Purkinje cell (primary cell): ENCODE results near the gene RBM28. TPM values are rescaled to one million over a fixed set of nuclear protein-coding genes. Genes with fewer than 3 reads are reported as not detected.

ENCODE experiments used
- polyA plus RNA-seq: library from polyadenylated mRNA; unstranded; fragments of >200 nt; fragmentation: Nextera tagmentation; gene quantifications from 2 replicates; pipeline ENCODE4 v1.2.1, GENCODE V29; 2014

The RBM28 gene
- polyA plus RNA-seq = 21.5 and 22.1 TPM in 2 replicates

GRCh38 chr7:128343554-128344430, at the start of gene RBM28:
TSS of gene RBM28 (minus strand) at chr7:128343908. CDS start at chr7:128343793, 115 bp downstream.

GRCh38 chr7:128361411-128362379, 18.0 kb upstream of the RBM28 start, which contains the start of gene PRRT4:
TSS of gene PRRT4 (minus strand) at chr7:128361690.

Other genes with a start within 250 kb of the RBM28 start
- gene LEP, start 102.6 kb downstream of the RBM28 start, polyA plus RNA-seq = not detected in 2 replicates
- gene PRRT4, start 17.8 kb upstream of the RBM28 start, polyA plus RNA-seq = 2.1 and 3.8 TPM in 2 replicates
- gene IMPDH1, start 66.1 kb upstream of the RBM28 start, polyA plus RNA-seq = 1.9 and 2.6 TPM in 2 replicates
- gene HILPDA, start 112.0 kb upstream of the RBM28 start, polyA plus RNA-seq = 3.2 and 9.1 TPM in 2 replicates
- 5.2 and 9.9 TPM in 2 replicates for gene METTL2B, start 132.8 kb upstream of the RBM28 start, polyA plus RNA-seq